HG03280 (cell line): ENCODE results near the gene EXOC2.
"Not testable (repeated sequence)": the region's sequence is repeated elsewhere in the genome, so short reads cannot be mapped to it uniquely, and the experiment has no call there.

ENCODE experiments used
- ATAC-seq: cut with Tn5 transposase; IDR thresholded peaks from one replicate; pipeline ENCODE4 v1.9.1; 2021; ENCODE audit warnings: mild to moderate bottlenecking, moderate library complexity; ENCODE audit not compliant: unreplicated experiment

EXOC2 gene

GRCh38 chr6:710601-711571 lies 17.9 kb upstream of the EXOC2 start:
- peak; percentile 82 for ATAC-seq

GRCh38 chr6:709471-710056 lies 16.6 kb upstream of the EXOC2 start:
- ATAC-seq, result no peak

DNA sequence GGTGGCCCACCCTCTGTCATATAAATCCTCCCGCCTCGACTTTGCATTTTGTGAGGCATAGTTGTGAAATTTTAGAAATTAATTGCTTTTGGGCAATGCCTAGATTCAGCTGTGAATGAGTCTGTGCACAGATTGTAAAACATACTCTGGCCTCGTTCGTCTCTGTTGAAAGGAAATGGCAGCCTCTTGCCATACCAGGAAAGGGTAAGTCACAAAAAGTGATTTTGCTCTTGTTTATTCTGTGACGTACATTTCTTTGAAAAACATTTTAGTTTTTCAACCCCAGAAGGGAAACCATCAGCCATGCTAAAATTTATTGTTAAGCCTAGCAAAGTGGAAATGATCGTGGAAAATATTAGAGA lies 15.3 kb upstream of the EXOC2 start:
- ATAC-seq, result no peak

- no peak for ATAC-seq
These were observed 14.8 kb upstream of the EXOC2 start for GRCh38 chr6:707576-708236.

DNA sequence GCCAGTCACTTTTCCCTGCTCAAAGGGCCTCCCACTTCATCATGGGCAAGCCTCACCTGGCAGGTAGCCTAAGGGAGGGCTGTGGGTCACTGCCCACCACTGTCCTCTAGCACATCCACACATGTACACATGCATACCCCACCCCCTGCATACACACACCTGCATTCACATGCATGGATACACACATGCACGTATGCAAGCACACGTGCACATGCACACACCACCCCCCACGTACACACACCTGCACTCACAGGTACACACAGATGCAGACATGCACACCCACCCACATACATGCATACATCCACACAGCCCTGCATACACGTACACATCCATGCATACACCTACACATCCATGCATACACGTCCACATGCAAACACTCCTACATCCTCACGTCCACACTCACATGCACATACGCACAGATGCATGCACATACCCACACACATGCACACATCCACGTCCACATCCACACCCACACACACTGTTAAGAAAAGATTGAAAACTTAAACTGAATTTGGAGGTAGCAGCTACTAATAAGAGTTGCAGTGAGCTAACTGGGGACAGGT lies 14.0 kb upstream of the EXOC2 start:
- ATAC-seq, result no peak

DNA sequence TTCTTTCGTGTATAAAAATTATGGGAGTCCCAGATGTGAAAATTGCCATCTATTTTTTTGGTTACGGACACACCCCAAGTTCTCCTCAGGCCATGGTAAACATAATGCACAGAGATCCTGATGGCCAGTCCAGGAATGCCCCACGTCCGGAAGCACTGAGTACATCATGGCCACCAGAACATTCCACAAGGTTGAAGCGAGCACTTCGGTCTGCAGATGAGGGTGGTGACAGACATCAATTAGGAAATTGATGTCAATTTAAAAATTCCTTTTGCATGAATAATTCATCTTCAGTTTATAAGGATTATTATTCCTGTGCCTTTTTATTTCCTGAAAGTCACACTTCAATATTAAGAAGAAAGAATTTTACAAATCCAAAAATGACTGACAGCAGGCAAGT lies 13.2 kb upstream of the EXOC2 start:
- ATAC-seq, result no peak

DNA sequence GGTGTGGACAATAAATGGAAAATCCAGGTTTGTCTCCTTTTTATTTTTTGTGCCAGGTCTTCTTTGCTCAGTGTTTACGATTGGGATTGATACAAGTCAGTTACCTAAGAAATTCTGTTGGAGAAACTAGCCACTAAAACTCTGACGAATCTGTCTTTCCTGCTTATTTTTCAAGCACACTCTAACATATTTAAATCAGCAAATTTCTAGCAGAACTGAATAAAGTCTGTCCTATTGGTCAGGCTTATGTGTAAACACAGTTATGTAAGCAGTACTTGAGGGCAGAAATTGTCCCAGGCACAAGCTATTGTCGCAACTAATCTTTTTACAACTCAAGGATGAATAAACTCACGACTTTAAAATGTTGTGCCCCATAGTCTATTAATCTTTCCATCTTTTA lies 12.1 kb upstream of the EXOC2 start:
- ATAC-seq, result no peak

- ATAC-seq, result no peak
These were observed 11.1 kb upstream of the EXOC2 start for GRCh38 chr6:704046-704445.

GRCh38 chr6:703552-703951 lies 10.6 kb upstream of the EXOC2 start:
- ATAC-seq, result no peak

- no peak for ATAC-seq
These were observed 9.0 kb upstream of the EXOC2 start for GRCh38 chr6:701700-702479.

- ATAC-seq, result no peak
These were observed 8.3 kb upstream of the EXOC2 start for GRCh38 chr6:701215-701614.

DNA sequence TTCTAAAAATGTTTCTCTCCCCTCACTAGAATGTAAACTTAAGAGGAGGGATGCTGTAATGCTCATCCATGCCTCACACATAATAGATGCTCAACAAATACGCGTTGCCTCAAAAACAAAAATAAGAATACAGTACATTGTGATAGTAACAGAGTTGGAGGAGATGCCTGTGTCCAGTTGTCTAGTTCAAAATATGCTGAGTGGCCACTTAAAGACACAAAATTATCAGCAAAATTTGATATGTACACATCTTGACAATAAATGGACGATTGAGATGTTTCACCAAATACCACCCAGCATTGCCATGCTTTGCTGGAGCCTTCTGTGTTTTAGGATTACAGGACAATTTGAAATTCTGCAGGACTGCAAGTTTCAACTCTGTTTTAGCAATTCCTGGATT lies 7.6 kb upstream of the EXOC2 start:
- no peak for ATAC-seq

DNA sequence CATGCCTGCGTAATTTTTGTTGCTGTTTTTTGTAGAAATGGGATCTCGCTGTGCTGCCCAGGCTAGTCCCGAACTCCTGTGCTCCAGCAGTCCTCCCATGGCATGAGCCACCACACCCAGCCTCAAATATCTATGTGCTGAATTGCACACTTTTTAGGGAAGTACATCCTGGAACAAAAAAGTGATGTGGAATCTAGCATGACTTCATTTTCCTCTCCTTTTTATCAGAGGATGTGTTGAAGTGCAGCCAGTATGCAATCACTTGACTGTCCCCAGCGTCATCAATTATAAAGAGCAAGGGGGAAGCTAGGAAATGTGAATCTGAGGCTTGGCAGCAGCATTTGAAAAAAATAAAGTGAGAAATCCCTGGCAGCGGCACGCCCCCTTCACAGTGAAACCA lies 6.4 kb upstream of the EXOC2 start:
- ATAC-seq, result no peak

DNA sequence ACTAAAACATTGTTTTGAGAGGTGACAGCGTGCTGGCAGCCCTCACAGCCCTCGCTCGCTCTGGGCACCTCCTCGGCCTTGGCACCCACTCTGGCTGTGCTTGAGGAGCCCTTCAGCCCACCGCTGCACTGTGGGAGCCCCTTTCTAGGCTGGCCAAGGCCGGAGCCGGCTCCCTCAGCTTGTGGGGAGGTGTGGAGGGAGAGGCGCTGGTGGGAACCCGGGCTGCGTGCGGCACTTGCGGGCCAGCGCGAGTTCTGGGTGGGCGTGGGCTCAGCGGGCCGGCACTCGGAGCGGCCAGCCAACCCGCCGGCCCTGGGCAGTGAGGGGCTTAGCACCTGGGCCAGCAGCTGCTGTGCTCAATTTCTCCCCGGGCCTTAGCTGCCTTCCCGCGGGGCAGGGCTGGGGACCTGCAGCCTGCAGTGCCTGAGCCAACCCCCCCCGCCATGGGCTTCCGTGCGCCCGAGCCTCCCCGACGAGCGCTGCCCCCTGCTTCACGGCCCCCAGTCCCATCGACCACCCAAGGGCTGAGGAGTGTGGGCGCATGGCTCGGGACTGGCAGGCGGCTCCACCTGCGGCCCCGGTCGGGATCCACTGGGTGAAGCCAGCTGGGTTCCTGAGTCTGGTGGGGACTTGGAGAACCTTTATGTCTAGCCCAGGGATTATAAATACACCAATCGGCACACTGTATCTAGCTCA lies 1.6 kb upstream of the EXOC2 start:
- ATAC-seq, result not testable (repeated sequence)

DNA sequence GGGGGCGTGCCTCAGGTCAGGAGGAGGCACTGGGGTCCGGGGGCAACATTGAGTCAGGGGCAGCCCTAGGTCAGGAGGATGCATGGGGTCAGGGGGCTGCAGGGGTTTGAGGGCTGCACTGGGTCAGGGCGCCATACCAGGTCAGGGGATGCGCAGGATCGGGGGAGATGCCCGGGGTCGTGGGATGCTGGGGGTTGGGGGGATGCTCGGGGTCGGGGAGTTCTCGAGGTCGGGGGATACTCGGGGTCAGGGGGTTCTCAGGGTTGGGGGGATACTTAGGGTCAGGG lies 727 bp upstream of the EXOC2 start:
- no peak for ATAC-seq

DNA sequence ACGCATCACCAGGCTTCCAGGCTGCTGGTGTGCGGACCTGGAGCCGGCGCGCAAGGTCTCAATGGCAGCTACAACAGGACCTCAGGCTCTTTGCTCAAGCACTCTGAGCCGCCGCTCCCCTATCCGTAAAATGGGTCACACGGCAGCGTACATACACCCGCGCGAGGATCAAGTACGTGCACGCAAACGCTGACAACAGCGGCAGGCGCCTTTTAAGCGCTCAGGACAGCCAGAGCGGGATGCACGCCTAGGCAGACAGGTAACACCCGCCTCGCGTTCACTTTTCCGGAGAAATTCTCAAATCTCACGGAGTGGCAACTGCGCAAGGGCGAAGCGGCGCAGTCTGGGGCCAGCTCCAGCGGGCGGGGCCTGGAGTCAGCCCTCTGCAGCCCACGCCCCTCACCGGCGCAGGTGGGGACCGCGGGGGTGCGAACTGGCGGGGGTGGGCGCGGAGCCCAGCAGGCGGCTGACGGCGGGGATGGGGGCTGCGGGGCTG lies 535 bp downstream of the EXOC2 start:
- ATAC-seq, result peak; percentile 60

- no peak for ATAC-seq
These were observed 3.7 kb downstream of the EXOC2 start for GRCh38 chr6:689223-689622.

DNA sequence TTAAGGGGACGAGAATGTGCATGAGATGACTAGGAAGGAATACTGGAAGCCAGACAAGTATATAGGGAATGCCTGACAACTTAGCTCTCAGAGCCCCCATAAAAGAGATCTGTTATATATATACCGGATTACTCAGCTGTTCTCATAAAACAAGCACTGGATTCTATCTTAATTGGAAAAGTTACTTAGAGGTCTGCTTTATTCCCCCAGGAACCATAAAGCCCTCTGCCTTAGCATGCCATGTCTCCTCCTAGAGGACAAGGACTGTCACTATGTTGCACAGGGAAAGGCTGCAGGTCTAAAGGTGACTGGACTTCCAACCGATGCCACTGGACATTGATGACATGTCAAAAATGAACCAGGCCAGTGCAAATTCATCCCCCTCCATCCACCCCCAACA lies 6.4 kb downstream of the EXOC2 start:
- no peak for ATAC-seq

DNA sequence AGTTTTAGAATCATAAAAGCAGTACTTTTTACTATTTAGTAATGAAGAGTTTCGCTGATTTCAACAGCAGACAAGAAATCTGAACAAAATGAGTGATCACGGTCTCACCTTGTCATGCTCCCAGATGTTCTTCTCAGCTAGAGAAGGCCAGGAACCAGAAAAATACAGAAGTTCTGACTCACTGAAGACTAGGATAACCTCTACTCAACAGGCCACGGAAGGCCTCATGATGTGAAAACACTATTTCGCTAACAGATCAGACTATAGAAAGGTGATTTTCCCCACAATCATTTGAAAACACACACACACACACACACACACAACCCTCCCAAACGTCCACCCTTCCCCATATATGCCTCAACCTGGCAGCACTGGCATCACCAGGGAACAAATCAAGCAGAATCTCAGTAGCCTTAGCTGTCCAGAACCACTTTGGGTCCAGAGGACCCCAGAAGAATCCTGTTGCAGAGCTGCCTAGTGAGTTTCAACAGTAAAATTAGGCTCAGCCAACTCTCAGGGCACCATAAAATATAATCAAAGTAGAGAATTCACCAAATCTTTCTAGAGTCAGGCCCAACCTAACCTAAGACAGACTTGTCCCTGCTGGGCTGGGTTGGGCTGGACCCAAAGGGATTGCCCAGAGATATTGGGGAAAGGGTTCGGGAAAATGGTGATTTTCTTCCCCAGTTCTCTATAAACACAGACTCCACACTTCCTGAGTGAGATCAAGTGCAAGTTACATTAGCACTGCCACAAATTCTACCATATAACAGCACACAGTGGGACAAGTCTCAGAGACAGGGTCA lies 7.9 kb downstream of the EXOC2 start:
- ATAC-seq, result peak; percentile 83
